Kidney (tissue), 14 donors: ENCODE data around the gene RND1. TPM values are rescaled to one million over a fixed set of nuclear protein-coding genes. Genes with fewer than 3 reads are reported as not detected.
A peak's percentile ranks its signal among the peaks of the same experiment; 100 is the strongest.

Experiments used
- DNase-seq, 5 donors: peaks; one replicate each; pipeline ENCODE4 v3.0.0-alpha.2; 2013 to 2020
- FAIRE-seq: peaks from 2 replicates; lab custom pipeline; 2012; peaks lifted over from hg19 to GRCh38; lab: Jason Lieb, UNC
- H3K27ac ChIP-seq, 2 donors: one replicate each; pipeline ENCODE4 v1.7.0; 2013; ENCODE audit warnings: low read depth in 2 of 2, low read length in 2 of 2, inconsistent platforms in 1 of 2
- H3K27me3 ChIP-seq: one replicate; pipeline ENCODE4 v1.7.1; 2013; ENCODE audit warnings: low read length, inconsistent platforms; ENCODE audit not compliant: control insufficient read depth, insufficient read depth
- H3K36me3 ChIP-seq, 3 donors: one replicate each; pipeline versions ENCODE4 v1.7.0 to v1.7.1; 2013; ENCODE audit warnings: low read length in 3 of 3, control low read depth in 1 of 3, inconsistent platforms in 1 of 3; ENCODE audit not compliant: insufficient read depth in 3 of 3, control insufficient read depth in 2 of 3
- H3K4me1 ChIP-seq, 3 donors: one replicate each; pipeline versions ENCODE4 v1.7.0 to v1.7.1; 2013; ENCODE audit warnings: low read length in 3 of 3, inconsistent platforms in 1 of 3, low read depth in 1 of 3; ENCODE audit not compliant: control insufficient read depth in 2 of 3, insufficient read depth in 2 of 3
- H3K4me3 ChIP-seq, 3 donors: one replicate each; pipeline versions ENCODE4 v1.7.0 to v1.8.1; 2013; ENCODE audit warnings: low read length in 3 of 3, control low read depth in 1 of 3, inconsistent platforms in 1 of 3
- H3K9ac ChIP-seq, 3 donors: one replicate each; pipeline versions ENCODE4 v1.7.0 to v1.7.1; 2013; ENCODE audit warnings: low read length in 3 of 3, control low read depth in 1 of 3, inconsistent platforms in 1 of 3
- H3K9me3 ChIP-seq, 3 donors: one replicate each; pipeline versions ENCODE4 v1.7.0 to v1.7.1; 2013; ENCODE audit warnings: low read length in 3 of 3, control low read depth in 1 of 3, inconsistent platforms in 1 of 3; ENCODE audit not compliant: control insufficient read depth in 2 of 3, insufficient read depth in 1 of 3
- CTCF ChIP-seq: IDR thresholded peaks from 3 replicates; pipeline ENCODE4 v1.5.1; 2012; ENCODE audit warnings: mild to moderate bottlenecking, moderate library complexity, borderline replicate concordance; ENCODE audit not compliant: insufficient read depth; ENCODE audit errors: extremely low read depth
- intact Hi-C: fragments of 100-400 bp; cut with DNase I; formaldehyde crosslinking; loops from one replicate; pipeline ENCODE4 v1.11.1; 2022
- polyA plus RNA-seq: library from polyadenylated mRNA; stranded (reverse); fragments of 350-450 nt; fragmentation: Illumina TruSeq; extraction: RNeasy Lipid Tissue Mini Kit (QIAGEN cat#74804); gene quantifications from one replicate; pipeline ENCODE4 v1.2.3, GENCODE V29; 2014; ENCODE audit warnings: low read depth, low replicate concordance; ENCODE audit not compliant: insufficient read depth
- total RNA-seq: library from RNA; stranded (reverse); fragmentation: NEBNext Ultra II Directional; extraction: Animal tissue kit (Norgen Biotek cat#: 25700); gene quantifications from one replicate; pipeline ENCODE4 v1.2.1, GENCODE V29; 2021
- donor health status: control.
- donor health status: control.
- donor health status: control.
- donor health status: control.
- donor health status: control.
- donor health status: DM: yes; HTN: yes; CAD: no.
- donor health status: Normal renal cell carcinoma (clear cell type).

Gene RND1
- total and polyA plus RNA-seq, 2 donors from 2014 or later: 1.0 to 2.2 TPM

- TF ChIP-seq CTCF: no peak
- Histone ChIP-seq H3K4me1 (peaks cover 0 to 10% (median 0%) of the 10 kb centered on the region in 3 donors), H3K27ac (peak overlapping the region; percentile 43 to 78), H3K27me3 (no peaks in the 10 kb centered on the region), H3K9me3 (no peaks in the 10 kb centered on the region), H3K4me3 (peak overlapping the region in 1 of 3 donors; percentile 44), H3K9ac (peak overlapping the region in 1 of 3 donors; percentile 61), H3K36me3 (no peaks in the 10 kb centered on the region)
- FAIRE-seq (no peak), DNase-seq (peak; percentile 55 to 84 (median 64))
- intact Hi-C loops: no loop called here
Observed at GRCh38 chr12:48882315-48882687, 16.6 kb upstream of the RND1 start.

GRCh38 chr12:48881686-48882314 is 16.1 kb upstream of the RND1 start:
- no peak for FAIRE-seq
- Histone ChIP-seq H3K36me3 (no peaks in the 10 kb centered on the region), H3K9me3 (no peaks in the 10 kb centered on the region), H3K4me1 (peaks cover 0 to 10% (median 0%) of the 10 kb centered on the region in 3 donors), H3K9ac (peak overlapping the region in 2 of 3 donors; percentile 46 to 61), H3K4me3 (peak overlapping the region in 1 of 3 donors; percentile 44), H3K27ac (peak overlapping the region; percentile 43 to 69), H3K27me3 (no peaks in the 10 kb centered on the region)
- intact Hi-C loops: no loop called here
- peak in 2 of 5 donors; percentile 35 to 44 for DNase-seq
- TF ChIP-seq CTCF: no peak

GRCh38 chr12:48880647-48881046 is 15.0 kb upstream of the RND1 start:
- intact Hi-C loops: no loop called here
- no peak for TF ChIP-seq CTCF
- FAIRE-seq (no peak), DNase-seq (peak in 1 of 5 donors; percentile 16)
- H3K27me3 ChIP-seq: no peaks in the 10 kb centered on the region
- peaks cover 0 to 10% (median 0%) of the 10 kb centered on the region in 3 donors for H3K4me1 ChIP-seq
- H3K9ac ChIP-seq: no peak overlapping the region
- H3K4me3 ChIP-seq: no peak overlapping the region
- no peak overlapping the region for H3K27ac ChIP-seq
- H3K9me3 ChIP-seq: no peaks in the 10 kb centered on the region
- no peaks in the 10 kb centered on the region for H3K36me3 ChIP-seq

- no peak for FAIRE-seq
- no peak for TF ChIP-seq CTCF
- H3K4me3 ChIP-seq: no peak overlapping the region
- no peaks in the 10 kb centered on the region for H3K9me3 ChIP-seq
- no peak overlapping the region for H3K27ac ChIP-seq
- no peaks in the 10 kb centered on the region for H3K27me3 ChIP-seq
- peaks cover 0 to 7% (median 0%) of the 10 kb centered on the region in 3 donors for H3K4me1 ChIP-seq
- H3K9ac ChIP-seq: no peak overlapping the region
- no peaks in the 10 kb centered on the region for H3K36me3 ChIP-seq
- no peak for DNase-seq
- intact Hi-C loops: no loop called here
Observed at GRCh38 chr12:48878548-48878947, 12.9 kb upstream of the RND1 start.
